ENCODE data around the gene HNRNPH3. TPM values are rescaled to one million over a fixed set of nuclear protein-coding genes. Genes with fewer than 3 reads are reported as not detected.

HNRNPH3 gene
- total and polyA plus RNA-seq, 2 donors (not counting 1 experiment from before 2014, with no cell fraction given), result 23.6 to 124 TPM

DNA sequence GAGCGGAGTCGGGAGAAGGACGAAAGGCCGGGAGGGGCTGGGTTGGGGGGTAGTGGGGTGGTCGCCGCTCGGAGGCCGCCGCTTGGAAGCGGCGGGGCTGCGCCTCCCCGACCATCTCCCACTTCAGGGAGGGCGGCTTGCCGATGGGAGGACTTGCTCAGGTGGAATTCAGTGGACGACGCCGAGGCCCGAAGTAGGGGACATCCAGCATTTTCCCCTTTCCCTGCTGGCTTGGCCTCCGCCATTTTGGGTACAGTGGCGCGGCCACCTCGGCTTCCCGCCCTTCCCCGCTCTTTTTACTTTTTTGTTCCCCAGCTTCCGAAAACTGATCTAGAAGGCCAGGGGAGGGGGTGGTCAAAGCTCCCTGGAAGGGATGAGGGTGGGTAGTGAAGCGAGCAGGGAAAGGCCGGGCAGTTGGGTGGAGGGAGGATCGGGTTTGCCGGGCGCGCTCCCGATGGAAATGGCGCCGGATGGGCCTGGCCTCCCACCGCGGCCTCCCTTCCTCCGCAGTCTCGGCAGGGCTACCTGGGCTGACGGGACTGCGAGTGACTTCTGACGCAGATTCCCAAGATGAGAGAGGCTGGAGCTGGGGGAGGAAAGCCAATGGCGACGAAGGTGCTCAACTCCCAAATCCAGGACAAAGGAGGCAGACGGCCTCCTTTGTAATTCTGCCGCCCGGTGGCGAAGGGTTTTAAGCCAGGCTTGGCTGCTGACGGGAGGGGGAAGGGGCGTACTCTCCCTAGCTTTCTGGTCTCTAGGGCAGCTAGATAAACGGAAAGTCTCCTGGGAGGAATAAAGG, 594 bp downstream of the HNRNPH3 start, which contains the start of gene PBLD:
Gene PBLD, minus strand, starts transcription at position 670 of the 799 bp plus-strand sequence. CDS start 26,084 bp downstream, outside the sequence.
- intact Hi-C loops (cut with micrococcal nuclease), result loop anchor here (2.0 to 5.0 kb wide), 6 partner anchors 16 to 1815 kb away; partner anchors contain the start of genes TYSND1 and VPS26A
- Mint-ChIP-seq H3K27ac (peak within 1 kb of the TSS; percentile 100), H3K4me3 (peak within 1 kb of the TSS; percentile 99), H3K4me1 (peaks cover 68% of the 10 kb centered on the region), H3K27me3 (no peaks in the 10 kb centered on the region), H3K9me3 (ENCODE audit: insufficient read depth) (no peaks in the 10 kb centered on the region)
- Histone ChIP-seq H3K27me3 (replicated peaks in 1 of 4; ENCODE audit: control extremely low read depth in 1 of 4, control insufficient read depth in 3 of 4, insufficient read depth in 4 of 4, low read length in 3 of 4) (no peaks in the 10 kb centered on the region), H4K20me1 (ENCODE audit: control insufficient read depth, insufficient read depth, low read length, poor library complexity, severe bottlenecking) (peaks cover 44% of the 10 kb centered on the region), H3K4me2 (replicated peaks; ENCODE audit: low read depth, low read length, poor library complexity, severe bottlenecking) (peak within 1 kb of the TSS; percentile 79), H3K4me1 (ENCODE audit: control insufficient read depth in 2 of 2, insufficient read depth in 2 of 2, low read length in 2 of 2) (peaks cover 42 to 56% of the 10 kb centered on the region in 2 donors), H3K9ac (ENCODE audit: low read length) (peak within 1 kb of the TSS; percentile 97), H3K4me3 (ENCODE audit: control extremely low read depth in 1 of 5, extremely low read depth in 1 of 5, insufficient read depth in 1 of 5, low read depth in 2 of 5, low read length in 4 of 5) (peak within 1 kb of the TSS; percentile 77 to 95 (median 90)), H2AFZ (ENCODE audit: insufficient read depth, low read depth, low read length, poor library complexity, severe bottlenecking) (peak within 1 kb of the TSS; percentile 79), H3K36me3 (replicated peaks in 1 of 2; ENCODE audit: control extremely low read depth in 1 of 2, control insufficient read depth in 1 of 2, extremely low read depth in 1 of 2, insufficient read depth in 2 of 2, low read length in 1 of 2) (peaks cover 0 to 3% of the 10 kb centered on the region in 2 experiments), H3K27ac (ENCODE audit: low read length in 2 of 2) (peak within 1 kb of the TSS; percentile 93 to 94), H3K79me2 (ENCODE audit: control insufficient read depth, insufficient read depth, low read length) (peaks cover 57% of the 10 kb centered on the region), H3K9me3 (ENCODE audit: control extremely low read depth in 1 of 3, control insufficient read depth in 2 of 3, insufficient read depth in 1 of 3, low read length in 2 of 3) (peaks cover 0 to 8% (median 0%) of the 10 kb centered on the region in 3 donors)
- ATAC-seq (ENCODE audit: low read depth), result peak; percentile 7
- under 1% methylated on average over 37 of the region's 51 CpGs for WGBS (ENCODE audit: insufficient coverage)
- no peak for TF ChIP-seq EZH2 (IDR thresholded peaks at IDR 0.05; ENCODE audit: borderline replicate concordance, insufficient read depth, low read depth, low read length, poor library complexity, severe bottlenecking)
- TF ChIP-seq, protein P1, sequence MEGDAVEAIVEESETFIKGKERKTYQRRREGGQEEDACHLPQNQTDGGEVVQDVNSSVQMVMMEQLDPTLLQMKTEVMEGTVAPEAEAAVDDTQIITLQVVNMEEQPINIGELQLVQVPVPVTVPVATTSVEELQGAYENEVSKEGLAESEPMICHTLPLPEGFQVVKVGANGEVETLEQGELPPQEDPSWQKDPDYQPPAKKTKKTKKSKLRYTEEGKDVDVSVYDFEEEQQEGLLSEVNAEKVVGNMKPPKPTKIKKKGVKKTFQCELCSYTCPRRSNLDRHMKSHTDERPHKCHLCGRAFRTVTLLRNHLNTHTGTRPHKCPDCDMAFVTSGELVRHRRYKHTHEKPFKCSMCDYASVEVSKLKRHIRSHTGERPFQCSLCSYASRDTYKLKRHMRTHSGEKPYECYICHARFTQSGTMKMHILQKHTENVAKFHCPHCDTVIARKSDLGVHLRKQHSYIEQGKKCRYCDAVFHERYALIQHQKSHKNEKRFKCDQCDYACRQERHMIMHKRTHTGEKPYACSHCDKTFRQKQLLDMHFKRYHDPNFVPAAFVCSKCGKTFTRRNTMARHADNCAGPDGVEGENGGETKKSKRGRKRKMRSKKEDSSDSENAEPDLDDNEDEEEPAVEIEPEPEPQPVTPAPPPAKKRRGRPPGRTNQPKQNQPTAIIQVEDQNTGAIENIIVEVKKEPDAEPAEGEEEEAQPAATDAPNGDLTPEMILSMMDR (IDR thresholded peaks at IDR 0.05), result peak; percentile 51
- DNase-seq, result peak; percentile 79
- CTCF ChIA-PET, result interaction anchor here (0.6 to 6.6 kb wide), 5 partner anchors 16 to 752 kb away, joined by 3 to 51 read pairs (median 4); no protein-coding TSS in a partner anchor
- POLR2A ChIA-PET, result interaction anchor here (0.6 to 2.4 kb wide), 17 partner anchors 20 to 655 kb away, joined by 3 to 20 read pairs (median 6); partner anchors contain the start of genes CCAR1, DDX21, RUFY2 and SIRT1
